ENCODE measurements around the gene TMEM8B.

DNA sequence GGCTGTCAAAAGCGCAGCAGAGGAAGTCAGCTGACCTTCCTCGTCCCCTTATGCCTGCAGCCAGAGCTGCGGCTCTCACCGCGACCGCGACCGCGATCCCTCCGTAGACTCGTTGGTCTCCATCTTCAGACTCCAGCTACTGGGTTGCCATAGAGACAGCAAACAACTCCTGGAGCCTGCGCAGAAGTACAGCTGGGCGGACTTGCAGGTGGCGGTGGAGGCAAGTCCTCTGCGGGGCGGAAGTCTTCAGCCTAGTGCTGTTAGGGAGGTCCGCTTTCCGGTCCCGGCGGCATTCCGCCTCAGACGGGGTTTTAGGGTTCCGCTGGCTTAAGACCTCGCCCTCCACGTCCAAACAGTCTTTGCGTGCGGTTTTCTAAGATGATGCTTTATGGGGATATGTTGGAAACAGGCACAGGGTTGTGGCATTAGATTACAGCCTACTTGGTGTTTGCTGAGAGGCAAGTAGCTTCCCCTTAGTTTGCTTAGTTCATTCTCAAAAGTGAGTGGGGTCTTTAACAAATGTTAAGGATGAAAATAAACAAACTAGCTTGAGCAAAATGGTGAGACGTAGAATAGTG is 16.9 kb upstream of the TMEM8B start, which contains the start of gene SPAG8:
- TF ChIP-seq, protein P1, sequence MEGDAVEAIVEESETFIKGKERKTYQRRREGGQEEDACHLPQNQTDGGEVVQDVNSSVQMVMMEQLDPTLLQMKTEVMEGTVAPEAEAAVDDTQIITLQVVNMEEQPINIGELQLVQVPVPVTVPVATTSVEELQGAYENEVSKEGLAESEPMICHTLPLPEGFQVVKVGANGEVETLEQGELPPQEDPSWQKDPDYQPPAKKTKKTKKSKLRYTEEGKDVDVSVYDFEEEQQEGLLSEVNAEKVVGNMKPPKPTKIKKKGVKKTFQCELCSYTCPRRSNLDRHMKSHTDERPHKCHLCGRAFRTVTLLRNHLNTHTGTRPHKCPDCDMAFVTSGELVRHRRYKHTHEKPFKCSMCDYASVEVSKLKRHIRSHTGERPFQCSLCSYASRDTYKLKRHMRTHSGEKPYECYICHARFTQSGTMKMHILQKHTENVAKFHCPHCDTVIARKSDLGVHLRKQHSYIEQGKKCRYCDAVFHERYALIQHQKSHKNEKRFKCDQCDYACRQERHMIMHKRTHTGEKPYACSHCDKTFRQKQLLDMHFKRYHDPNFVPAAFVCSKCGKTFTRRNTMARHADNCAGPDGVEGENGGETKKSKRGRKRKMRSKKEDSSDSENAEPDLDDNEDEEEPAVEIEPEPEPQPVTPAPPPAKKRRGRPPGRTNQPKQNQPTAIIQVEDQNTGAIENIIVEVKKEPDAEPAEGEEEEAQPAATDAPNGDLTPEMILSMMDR (IDR thresholded peaks at IDR 0.05): no peak
- no peak for TF ChIP-seq POLR2A (IDR thresholded peaks at IDR 0.05)
- TF ChIP-seq EP300 (IDR thresholded peaks at IDR 0.05): no peak

Data from sigmoid colon (tissue), 4 donors.